Mesodermal cell (in vitro differentiated cells): ENCODE results near the gene PPP1R9A.

Experiments used
- H3K27ac ChIP-seq: 2 replicates; pipeline ENCODE4 v1.7.0; 2013; ENCODE audit warnings: mild to moderate bottlenecking, low read depth, low read length, moderate library complexity; ENCODE audit not compliant: severe bottlenecking
- H3K36me3 ChIP-seq: 2 replicates; pipeline ENCODE4 v1.7.1; 2013; ENCODE audit warnings: mild to moderate bottlenecking, low read length, moderate library complexity; ENCODE audit not compliant: control insufficient read depth, insufficient read depth
- H3K4me1 ChIP-seq: one replicate; pipeline ENCODE4 v1.7.1; 2013; ENCODE audit warnings: mild to moderate bottlenecking, low read length; ENCODE audit not compliant: insufficient read depth, control insufficient read depth, poor library complexity, severe bottlenecking
- H3K4me3 ChIP-seq: 2 replicates; pipeline ENCODE4 v1.7.0; 2013; ENCODE audit warnings: low read length, control low read depth, mild to moderate bottlenecking; ENCODE audit not compliant: insufficient read depth, poor library complexity, severe bottlenecking; ENCODE audit errors: extremely low read depth
- H3K9me3 ChIP-seq: 2 replicates; pipeline ENCODE4 v1.7.1; 2013; ENCODE audit warnings: mild to moderate bottlenecking, low read length, moderate library complexity; ENCODE audit not compliant: control insufficient read depth
- WGBS, 2 experiments: methylation state at CpG; one replicate each; pipeline ENCODE4 v1.1.5; 2013; ENCODE audit warnings: missing lambda C conversion rate in 2 of 2; ENCODE audit not compliant: insufficient coverage in 2 of 2; 5-methylcytosine and 5-hydroxymethylcytosine counted together

The PPP1R9A gene

GRCh38 chr7:94890216-94890615 is 17.2 kb upstream of the PPP1R9A start:
- Histone ChIP-seq H3K27ac (no peak overlapping the region), H3K9me3 (no peaks in the 10 kb centered on the region), H3K4me1 (no peaks in the 10 kb centered on the region), H3K36me3 (no peaks in the 10 kb centered on the region), H3K4me3 (no peak overlapping the region)
- WGBS, 2 experiments: 100% methylated on average over 1 of the region's 2 CpGs; no CpG with 5 or more reads in 1 of the 2 experiments

GRCh38 chr7:94893661-94894060 is 13.7 kb upstream of the PPP1R9A start:
- H3K4me1 ChIP-seq: no peaks in the 10 kb centered on the region
- no peak overlapping the region for H3K27ac ChIP-seq
- H3K9me3 ChIP-seq: no peaks in the 10 kb centered on the region
- WGBS, 2 experiments: 85 to 96% methylated on average over 5 to 6 of the region's 6 CpGs
- no peaks in the 10 kb centered on the region for H3K36me3 ChIP-seq
- H3K4me3 ChIP-seq: no peak overlapping the region

- Histone ChIP-seq H3K4me3 (no peak overlapping the region), H3K4me1 (no peaks in the 10 kb centered on the region), H3K9me3 (no peaks in the 10 kb centered on the region), H3K36me3 (no peaks in the 10 kb centered on the region), H3K27ac (no peak overlapping the region)
- no CpG with 5 or more reads among the region's 1 CpG for WGBS, 2 experiments
Observed at GRCh38 chr7:94897541-94897940, 9.9 kb upstream of the PPP1R9A start.

GRCh38 chr7:94898340-94898739 is 9.1 kb upstream of the PPP1R9A start:
- H3K27ac ChIP-seq: no peak overlapping the region

GRCh38 chr7:94901981-94902380 is 5.4 kb upstream of the PPP1R9A start:
- Histone ChIP-seq H3K9me3 (no peaks in the 10 kb centered on the region), H3K36me3 (no peaks in the 10 kb centered on the region), H3K27ac (no peak overlapping the region), H3K4me3 (no peak overlapping the region), H3K4me1 (no peaks in the 10 kb centered on the region)
- no CpG with 5 or more reads among the region's 3 CpGs for WGBS, 2 experiments

More at GRCh38 chr7:94898340-94898739, 9.1 kb upstream of the PPP1R9A start:
- H3K4me3 ChIP-seq: no peak overlapping the region
- H3K36me3 ChIP-seq: no peaks in the 10 kb centered on the region
- H3K9me3 ChIP-seq: no peaks in the 10 kb centered on the region
- no peaks in the 10 kb centered on the region for H3K4me1 ChIP-seq

GRCh38 chr7:94903971-94904370 is 3.4 kb upstream of the PPP1R9A start:
- Histone ChIP-seq H3K27ac (no peak overlapping the region), H3K4me3 (no peak overlapping the region), H3K4me1 (no peaks in the 10 kb centered on the region), H3K9me3 (no peaks in the 10 kb centered on the region), H3K36me3 (no peaks in the 10 kb centered on the region)

- no peak overlapping the region for H3K4me3 ChIP-seq
- no CpG with 5 or more reads among the region's 1 CpG for WGBS, 2 experiments
- no peaks in the 10 kb centered on the region for H3K36me3 ChIP-seq
- no peak overlapping the region for H3K27ac ChIP-seq
- no peaks in the 10 kb centered on the region for H3K9me3 ChIP-seq
- H3K4me1 ChIP-seq: no peaks in the 10 kb centered on the region
Observed at GRCh38 chr7:94904982-94905381, 2.4 kb upstream of the PPP1R9A start.

GRCh38 chr7:94906065-94906851 is 1.1 kb upstream of the PPP1R9A start:
- no peak overlapping the region for H3K4me3 ChIP-seq
- H3K36me3 ChIP-seq: no peaks in the 10 kb centered on the region
- H3K4me1 ChIP-seq: no peaks in the 10 kb centered on the region
- no peak overlapping the region for H3K27ac ChIP-seq
- no peaks in the 10 kb centered on the region for H3K9me3 ChIP-seq
- 100% methylated on average over 1 of the region's 8 CpGs; no CpG with 5 or more reads in 1 of the 2 experiments for WGBS, 2 experiments

- no peaks in the 10 kb centered on the region for H3K36me3 ChIP-seq
- WGBS, 2 experiments: 0 to 1% methylated on average over 27 to 37 of the region's 65 CpGs
- no peaks in the 10 kb centered on the region for H3K9me3 ChIP-seq
- H3K27ac ChIP-seq: no peak overlapping the region
- no peaks in the 10 kb centered on the region for H3K4me1 ChIP-seq
- peak overlapping the region; percentile 55 for H3K4me3 ChIP-seq
Observed at GRCh38 chr7:94907811-94908322, 473 bp downstream of the PPP1R9A start.

GRCh38 chr7:94908323-94909178 is 1.2 kb downstream of the PPP1R9A start:
- Histone ChIP-seq H3K36me3 (no peaks in the 10 kb centered on the region), H3K4me3 (peak overlapping the region; percentile 55), H3K9me3 (no peaks in the 10 kb centered on the region), H3K27ac (peak overlapping the region; percentile 43), H3K4me1 (no peaks in the 10 kb centered on the region)
- 0 to 60% methylated on average over 1 to 5 of the region's 27 CpGs for WGBS, 2 experiments

- Histone ChIP-seq H3K4me3 (no peak overlapping the region), H3K36me3 (no peaks in the 10 kb centered on the region), H3K27ac (no peak overlapping the region), H3K4me1 (no peaks in the 10 kb centered on the region), H3K9me3 (no peaks in the 10 kb centered on the region)
- WGBS, 2 experiments: 60% methylated on average over 1 of the region's 2 CpGs; no CpG with 5 or more reads in 1 of the 2 experiments
Observed at GRCh38 chr7:94909179-94909466, 1.7 kb downstream of the PPP1R9A start.
